HG03460 (cell line): ENCODE measurements around the gene FANCM.
A peak's percentile ranks its signal among the peaks of the same experiment; 100 is the strongest.

Experiments used
- ATAC-seq: cut with Tn5 transposase; IDR thresholded peaks from one replicate; pipeline ENCODE4 v1.9.1; 2021; ENCODE audit not compliant: unreplicated experiment

FANCM gene

GRCh38 chr14:45135659-45136395 lies at the start of gene FANCM:
TSS of gene FANCM (plus strand) at chr14:45135930. CDS start at chr14:45136032, 102 bp downstream.
- peak; percentile 41 for ATAC-seq

GRCh38 chr14:45089813-45090212 lies 45.9 kb upstream of the FANCM start:
- peak; percentile 76 for ATAC-seq

GRCh38 chr14:45091710-45092109 lies 44.0 kb upstream of the FANCM start:
- ATAC-seq: no peak

- ATAC-seq: no peak
These were observed 41.5 kb upstream of the FANCM start for GRCh38 chr14:45094275-45094674.

GRCh38 chr14:45095143-45095542 lies 40.6 kb upstream of the FANCM start:
- no peak for ATAC-seq

- ATAC-seq: no peak
These were observed 39.5 kb upstream of the FANCM start for GRCh38 chr14:45096218-45096617.

GRCh38 chr14:45103806-45104205 lies 31.9 kb upstream of the FANCM start:
- no peak for ATAC-seq

GRCh38 chr14:45104561-45104960 lies 31.2 kb upstream of the FANCM start:
- ATAC-seq: no peak

GRCh38 chr14:45112896-45113781 lies 22.6 kb upstream of the FANCM start:
- no peak for ATAC-seq

- ATAC-seq: no peak
These were observed 21.4 kb upstream of the FANCM start for GRCh38 chr14:45114327-45114726.

- no peak for ATAC-seq
These were observed 17.1 kb upstream of the FANCM start for GRCh38 chr14:45118594-45118993.

- no peak for ATAC-seq
These were observed 15.6 kb upstream of the FANCM start for GRCh38 chr14:45120096-45120495.

- no peak for ATAC-seq
These were observed 12.5 kb upstream of the FANCM start for GRCh38 chr14:45123271-45123670.

- no peak for ATAC-seq
These were observed 10.0 kb upstream of the FANCM start for GRCh38 chr14:45125754-45126153.

- ATAC-seq: no peak
These were observed 6.6 kb upstream of the FANCM start for GRCh38 chr14:45128963-45129629.

- ATAC-seq: no peak
These were observed 2.1 kb upstream of the FANCM start for GRCh38 chr14:45133683-45134050.

- peak; percentile 88 for ATAC-seq
These were observed 1.4 kb upstream of the FANCM start, which contains the start of gene FKBP3 for GRCh38 chr14:45134051-45134958. TSS of gene FKBP3 (minus strand) at chr14:45134481. CDS start at chr14:45134456, 25 bp downstream.

- ATAC-seq: no peak
These were observed 574 bp upstream of the FANCM start for GRCh38 chr14:45135156-45135555.

- no peak for ATAC-seq
These were observed 669 bp downstream of the FANCM start for GRCh38 chr14:45136399-45136798.

- no peak for ATAC-seq
These were observed 5.0 kb downstream of the FANCM start for GRCh38 chr14:45140661-45141187.
